Fibroblast of villous mesenchyme (primary cell): ENCODE data around the gene GPR156. TPM values are rescaled to one million over a fixed set of nuclear protein-coding genes. Genes with fewer than 3 reads are reported as not detected.
A peak's percentile ranks its signal among the peaks of the same experiment; 100 is the strongest.

Source experiments
- DNase-seq: peaks from one replicate; pipeline ENCODE4 v3.0.0-alpha.2; 2010; ENCODE audit warnings: low read depth
- H3K4me3 ChIP-seq: 2 replicates; pipeline ENCODE4 v1.5.1; 2011; ENCODE audit warnings: low read depth, mild to moderate bottlenecking, low read length
- CTCF ChIP-seq: IDR thresholded peaks from 2 replicates; pipeline ENCODE4 v1.5.1; 2012; ENCODE audit warnings: low read depth, mild to moderate bottlenecking, low read length; ENCODE audit not compliant: insufficient read depth
- total RNA-seq: library from RNA; depleted of rRNA; stranded (reverse); fragments of >200 nt; gene quantifications from 2 replicates; pipeline ENCODE4 v1.2.3, GENCODE V29; 2012

GPR156 gene
- total RNA-seq, 1 donor = 0.43 TPM

- H3K4me3 ChIP-seq = no peak overlapping the region
- TF ChIP-seq CTCF = no peak
- DNase-seq = no peak
Measured at GRCh38 chr3:120275618-120276017, 9.4 kb downstream of the GPR156 start.

- TF ChIP-seq CTCF = no peak
- peak; percentile 9 for DNase-seq
- no peak overlapping the region for H3K4me3 ChIP-seq
Measured at GRCh38 chr3:120274739-120275167, 10.3 kb downstream of the GPR156 start.

GRCh38 chr3:120272286-120272685 lies 12.7 kb downstream of the GPR156 start:
- no peak for DNase-seq
- no peak overlapping the region for H3K4me3 ChIP-seq
- TF ChIP-seq CTCF = no peak

GRCh38 chr3:120265989-120266388 lies 19.0 kb downstream of the GPR156 start:
- H3K4me3 ChIP-seq = no peak overlapping the region
- DNase-seq = no peak
- TF ChIP-seq CTCF = no peak

- no peak for DNase-seq
- no peak overlapping the region for H3K4me3 ChIP-seq
- no peak for TF ChIP-seq CTCF
Measured at GRCh38 chr3:120264963-120265362, 20.1 kb downstream of the GPR156 start.

- DNase-seq = no peak
Measured at GRCh38 chr3:120263792-120264191, 21.2 kb downstream of the GPR156 start.

More at GRCh38 chr3:120263792-120264191, 21.2 kb downstream of the GPR156 start:
- H3K4me3 ChIP-seq = no peak overlapping the region
- no peak for TF ChIP-seq CTCF
